SJCRH30 (cell line): ENCODE results near the gene KIF22. TPM values are rescaled to one million over a fixed set of nuclear protein-coding genes. Genes with fewer than 3 reads are reported as not detected.
A peak's percentile ranks its signal among the peaks of the same experiment; 100 is the strongest.

Source experiments
- DNase-seq, 2 experiments: peaks; one replicate each; pipeline ENCODE4 v3.0.0-alpha.2; 2015 to 2020
- H3K27ac ChIP-seq: fragments of 250-450 bp; sonication (Bioruptor Pico); 2 replicates; pipeline ENCODE4 v1.5.1; 2020; ENCODE audit warnings: mild to moderate bottlenecking, moderate library complexity
- H3K27me3 ChIP-seq: fragments of 250-450 bp; sonication (Bioruptor Pico); 2 replicates; pipeline ENCODE4 v1.5.1; 2020; ENCODE audit warnings: mild to moderate bottlenecking, moderate library complexity
- H3K36me3 ChIP-seq: fragments of 250-450 bp; sonication (Bioruptor Pico); 2 replicates; pipeline ENCODE4 v1.5.1; 2020; ENCODE audit warnings: mild to moderate bottlenecking, moderate library complexity
- H3K4me1 ChIP-seq: fragments of 250-450 bp; sonication (Bioruptor Pico); 2 replicates; pipeline ENCODE4 v1.5.1; 2020; ENCODE audit warnings: mild to moderate bottlenecking, moderate library complexity
- H3K4me3 ChIP-seq: fragments of 250-450 bp; sonication (Bioruptor Pico); 2 replicates; pipeline ENCODE4 v1.5.1; 2020; ENCODE audit warnings: mild to moderate bottlenecking, moderate library complexity
- H3K9me3 ChIP-seq: fragments of 250-450 bp; sonication (Bioruptor Pico); replicated peaks from 2 replicates; pipeline ENCODE4 v1.5.1; 2020; ENCODE audit warnings: mild to moderate bottlenecking, moderate library complexity
- total RNA-seq: library from RNA; depleted of rRNA; stranded (reverse); fragments of >200 nt; shearing (Covaris generic); gene quantifications from 2 replicates; pipeline ENCODE4 v1.2.3, GENCODE V29; 2014; rRNA removed

The KIF22 gene
- total RNA-seq, 1 experiment from 2014 or later: 122 TPM

- H3K36me3 ChIP-seq: no peaks in the 10 kb centered on the region
Observed at GRCh38 chr16:29844575-29845331, 54.2 kb downstream of the KIF22 start.

GRCh38 chr16:29845656-29846055 lies 55.1 kb downstream of the KIF22 start:
- no peaks in the 10 kb centered on the region for H3K36me3 ChIP-seq
- no peak overlapping the region for H3K27ac ChIP-seq
- no peak overlapping the region for H3K4me3 ChIP-seq
- H3K27me3 ChIP-seq: no peaks in the 10 kb centered on the region
- no peak for DNase-seq
- no peaks in the 10 kb centered on the region for H3K9me3 ChIP-seq
- H3K4me1 ChIP-seq: no peaks in the 10 kb centered on the region

More at GRCh38 chr16:29844575-29845331, 54.2 kb downstream of the KIF22 start:
- Histone ChIP-seq H3K9me3 (no peaks in the 10 kb centered on the region), H3K4me1 (no peaks in the 10 kb centered on the region), H3K27ac (no peak overlapping the region), H3K4me3 (no peak overlapping the region), H3K27me3 (no peaks in the 10 kb centered on the region)
- no peak for DNase-seq

- Histone ChIP-seq H3K27ac (no peak overlapping the region), H3K4me1 (no peaks in the 10 kb centered on the region), H3K4me3 (no peak overlapping the region), H3K9me3 (no peaks in the 10 kb centered on the region), H3K27me3 (no peaks in the 10 kb centered on the region), H3K36me3 (no peaks in the 10 kb centered on the region)
- DNase-seq: peak; percentile 66 to 79
Observed at GRCh38 chr16:29848420-29849297, 58.1 kb downstream of the KIF22 start.

- H3K4me1 ChIP-seq: no peaks in the 10 kb centered on the region
- no peak overlapping the region for H3K4me3 ChIP-seq
- no peaks in the 10 kb centered on the region for H3K27me3 ChIP-seq
- no peaks in the 10 kb centered on the region for H3K36me3 ChIP-seq
- H3K9me3 ChIP-seq: no peaks in the 10 kb centered on the region
- DNase-seq: no peak
- no peak overlapping the region for H3K27ac ChIP-seq
Observed at GRCh38 chr16:29849505-29849904, 59.0 kb downstream of the KIF22 start.

GRCh38 chr16:29850998-29851397 lies 60.4 kb downstream of the KIF22 start:
- Histone ChIP-seq H3K4me1 (no peaks in the 10 kb centered on the region), H3K4me3 (no peak overlapping the region), H3K27me3 (no peaks in the 10 kb centered on the region), H3K9me3 (no peaks in the 10 kb centered on the region), H3K36me3 (no peaks in the 10 kb centered on the region), H3K27ac (no peak overlapping the region)
- DNase-seq: no peak

- no peak for DNase-seq
- Histone ChIP-seq H3K36me3 (no peaks in the 10 kb centered on the region), H3K4me3 (no peak overlapping the region), H3K27ac (no peak overlapping the region), H3K9me3 (no peaks in the 10 kb centered on the region), H3K27me3 (no peaks in the 10 kb centered on the region), H3K4me1 (no peaks in the 10 kb centered on the region)
Observed at GRCh38 chr16:29852654-29853053, 62.1 kb downstream of the KIF22 start.

GRCh38 chr16:29854520-29855100 lies 64.1 kb downstream of the KIF22 start:
- no peak for DNase-seq
- no peaks in the 10 kb centered on the region for H3K36me3 ChIP-seq
- H3K9me3 ChIP-seq: no peaks in the 10 kb centered on the region

More at GRCh38 chr16:29854520-29855100, 64.1 kb downstream of the KIF22 start:
- Histone ChIP-seq H3K4me1 (no peaks in the 10 kb centered on the region), H3K27ac (no peak overlapping the region), H3K27me3 (no peaks in the 10 kb centered on the region), H3K4me3 (no peak overlapping the region)

Other genes starting within 250 kb of the KIF22 start
- 0.96 and 2.1 TPM in 2 replicates for gene SPN, start 127.5 kb upstream of the KIF22 start, total RNA-seq
- gene QPRT, start 111.6 kb upstream of the KIF22 start, total RNA-seq: 51.0 and 51.9 TPM in 2 replicates
- not detected in 2 replicates for gene C16orf54, start 44.8 kb upstream of the KIF22 start, total RNA-seq
- gene ZG16, start 12.5 kb upstream of the KIF22 start, total RNA-seq: not detected in 2 replicates
- 186 and 221 TPM in 2 replicates for gene MAZ, start 15.8 kb downstream of the KIF22 start, total RNA-seq
- 0.81 and 1.5 TPM in 2 replicates for gene PRRT2, start 21.4 kb downstream of the KIF22 start, total RNA-seq
- 25.1 and 28.2 TPM in 2 replicates for gene PAGR1, start 25.4 kb downstream of the KIF22 start, total RNA-seq
- gene MVP, start 29.7 kb downstream of the KIF22 start, total RNA-seq: 0.61 and 0.63 TPM in 2 replicates
- 29.6 and 30.1 TPM in 2 replicates for gene CDIPT, start 72.5 kb downstream of the KIF22 start, total RNA-seq
- gene SEZ6L2, start 108.8 kb downstream of the KIF22 start, total RNA-seq: not detected in 2 replicates
- 0.06 and 0.35 TPM in 2 replicates for gene ASPHD1, start 109.7 kb downstream of the KIF22 start, total RNA-seq
- gene KCTD13, start 135.5 kb downstream of the KIF22 start, total RNA-seq: 3.5 and 5.3 TPM in 2 replicates
- gene TMEM219, start 171.3 kb downstream of the KIF22 start, total RNA-seq: 29.8 and 32.1 TPM in 2 replicates
- gene TAOK2, start 183.1 kb downstream of the KIF22 start, total RNA-seq: 27.3 and 30.6 TPM in 2 replicates
- gene HIRIP3, start 204.9 kb downstream of the KIF22 start, total RNA-seq: 10.9 and 12.5 TPM in 2 replicates
- 54.5 and 55.7 TPM in 2 replicates for gene INO80E, start 205.5 kb downstream of the KIF22 start, total RNA-seq
- not detected in 2 replicates for gene DOC2A, start 220.3 kb downstream of the KIF22 start, total RNA-seq
- not detected in 2 replicates for gene C16orf92, start 232.4 kb downstream of the KIF22 start, total RNA-seq
- 0.49 and 0.58 TPM in 2 replicates for gene TLCD3B, start 240.5 kb downstream of the KIF22 start, total RNA-seq